Measurements from ENCODE around the gene SH2D5.

- TF ChIP-seq POLR2A (IDR thresholded peaks at IDR 0.05), result no peak
- TF ChIP-seq, protein P1, sequence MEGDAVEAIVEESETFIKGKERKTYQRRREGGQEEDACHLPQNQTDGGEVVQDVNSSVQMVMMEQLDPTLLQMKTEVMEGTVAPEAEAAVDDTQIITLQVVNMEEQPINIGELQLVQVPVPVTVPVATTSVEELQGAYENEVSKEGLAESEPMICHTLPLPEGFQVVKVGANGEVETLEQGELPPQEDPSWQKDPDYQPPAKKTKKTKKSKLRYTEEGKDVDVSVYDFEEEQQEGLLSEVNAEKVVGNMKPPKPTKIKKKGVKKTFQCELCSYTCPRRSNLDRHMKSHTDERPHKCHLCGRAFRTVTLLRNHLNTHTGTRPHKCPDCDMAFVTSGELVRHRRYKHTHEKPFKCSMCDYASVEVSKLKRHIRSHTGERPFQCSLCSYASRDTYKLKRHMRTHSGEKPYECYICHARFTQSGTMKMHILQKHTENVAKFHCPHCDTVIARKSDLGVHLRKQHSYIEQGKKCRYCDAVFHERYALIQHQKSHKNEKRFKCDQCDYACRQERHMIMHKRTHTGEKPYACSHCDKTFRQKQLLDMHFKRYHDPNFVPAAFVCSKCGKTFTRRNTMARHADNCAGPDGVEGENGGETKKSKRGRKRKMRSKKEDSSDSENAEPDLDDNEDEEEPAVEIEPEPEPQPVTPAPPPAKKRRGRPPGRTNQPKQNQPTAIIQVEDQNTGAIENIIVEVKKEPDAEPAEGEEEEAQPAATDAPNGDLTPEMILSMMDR (IDR thresholded peaks at IDR 0.05), result no peak
These were observed 11.8 kb downstream of the SH2D5 start for GRCh38 chr1:20720631-20721091.

Data from esophagus squamous epithelium (tissue), 4 donors.